Cardiac muscle cell (in vitro differentiated cells and primary cell): ENCODE results near the gene BBIP1. TPM values are rescaled to one million over a fixed set of nuclear protein-coding genes. Genes with fewer than 3 reads are reported as not detected.

ENCODE experiments used
- DNase-seq, 2 donors: peaks; one replicate each; pipeline versions ENCODE4 v3.0.0 to v3.0.0-alpha.2; 2010 to 2017; ENCODE audit warnings: low read depth in 1 of 2, low spot score in 1 of 2
- H3K27ac ChIP-seq: fragments of 200-600 bp; sonication (generic); 2 replicates; pipeline ENCODE4 v1.5.1; 2016
- H3K27me3 ChIP-seq: fragments of 200-600 bp; sonication (generic); 2 replicates; pipeline ENCODE4 v1.6.0; 2016; ENCODE audit warnings: control low read depth
- H3K36me3 ChIP-seq: fragments of 200-600 bp; sonication (generic); 2 replicates; pipeline ENCODE4 v1.5.1; 2016; ENCODE audit warnings: control low read depth
- H3K4me1 ChIP-seq: fragments of 200-600 bp; sonication (generic); 2 replicates; pipeline ENCODE4 v1.8.1; 2017; ENCODE audit warnings: low read depth, mild to moderate bottlenecking, mixed run types
- H3K4me3 ChIP-seq: fragments of 200-600 bp; sonication (generic); 2 replicates; pipeline ENCODE4 v1.5.1; 2016; ENCODE audit warnings: mild to moderate bottlenecking
- H3K9me3 ChIP-seq: fragments of 200-600 bp; sonication (generic); 2 replicates; pipeline ENCODE4 v1.5.1; 2017; ENCODE audit warnings: low read depth, mild to moderate bottlenecking, control low read depth
- CTCF ChIP-seq: IDR thresholded peaks from 2 replicates; pipeline ENCODE4 v1.5.1; 2012; ENCODE audit warnings: low read depth, mild to moderate bottlenecking, low read length
- polyA plus RNA-seq: library from polyadenylated mRNA; unstranded; fragments of >200 nt; fragmentation: Nextera tagmentation; extraction: Ambion mirVana; gene quantifications from 2 replicates; pipeline ENCODE4 v1.2.1, GENCODE V29; 2016
- total RNA-seq: library from RNA; depleted of rRNA; stranded (reverse); fragments of >200 nt; gene quantifications from 2 replicates; pipeline ENCODE4 v1.2.3, GENCODE V29; 2016

The BBIP1 gene
- total and polyA plus RNA-seq, 2 experiments from 2014 or later = 10.9 to 28.3 TPM

DNA sequence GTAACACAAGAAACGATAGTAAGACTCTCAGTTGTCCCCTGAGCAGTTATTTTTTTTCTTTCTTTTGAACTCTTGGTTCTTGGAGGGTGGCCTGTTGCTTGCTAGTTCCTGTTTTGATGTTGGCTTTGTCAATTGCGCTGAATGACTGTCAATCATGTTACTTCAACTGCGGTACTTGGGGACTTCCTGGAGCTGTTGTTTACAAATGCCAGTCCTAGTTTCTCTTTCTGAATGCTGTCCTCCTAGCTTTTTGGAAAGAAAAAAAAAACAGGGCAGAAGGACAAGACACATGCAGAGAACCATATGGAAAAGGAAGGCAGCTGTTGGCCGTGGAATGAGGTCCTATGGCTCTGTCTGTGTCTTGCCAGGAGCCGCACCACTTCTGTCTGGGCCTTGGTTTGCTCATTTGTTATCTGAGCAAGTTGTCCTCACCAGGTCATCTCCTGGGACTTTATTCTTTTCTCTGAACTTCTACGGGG is 54.3 kb downstream of the BBIP1 start:
- Histone ChIP-seq H3K9me3 (no peaks in the 10 kb centered on the region), H3K4me3 (no peak overlapping the region), H3K27ac (no peak overlapping the region), H3K4me1 (peaks cover 13% of the 10 kb centered on the region), H3K27me3 (no peaks in the 10 kb centered on the region), H3K36me3 (no peaks in the 10 kb centered on the region)
- no peak for DNase-seq
- no peak for TF ChIP-seq CTCF

DNA sequence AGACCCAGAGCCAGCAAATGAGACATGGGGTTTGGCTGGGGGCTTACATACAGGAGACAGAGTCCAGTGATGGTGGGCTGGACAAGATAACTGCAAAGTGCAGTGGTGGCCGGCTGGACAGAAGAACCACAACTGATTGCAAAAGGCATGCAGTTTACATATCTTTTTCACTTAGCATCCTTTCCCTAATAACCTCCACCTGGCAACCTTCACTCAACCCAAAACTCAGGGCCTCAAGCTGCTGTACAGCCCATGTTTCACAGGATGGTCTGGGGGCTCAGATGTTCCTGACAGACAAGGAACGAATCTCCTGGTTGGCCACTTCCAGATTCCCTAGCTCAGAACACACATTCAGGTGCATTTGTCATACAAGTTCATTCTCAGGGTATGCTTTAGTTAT is 55.0 kb downstream of the BBIP1 start:
- Histone ChIP-seq H3K4me3 (no peak overlapping the region), H3K27ac (no peak overlapping the region), H3K9me3 (no peaks in the 10 kb centered on the region), H3K27me3 (no peaks in the 10 kb centered on the region), H3K36me3 (no peaks in the 10 kb centered on the region), H3K4me1 (peaks cover 13% of the 10 kb centered on the region)
- TF ChIP-seq CTCF = no peak
- no peak for DNase-seq

- DNase-seq = no peak
- peaks cover 16% of the 10 kb centered on the region for H3K4me1 ChIP-seq
- no peak overlapping the region for H3K4me3 ChIP-seq
- H3K27me3 ChIP-seq = no peaks in the 10 kb centered on the region
- no peak overlapping the region for H3K27ac ChIP-seq
- no peaks in the 10 kb centered on the region for H3K9me3 ChIP-seq
- TF ChIP-seq CTCF = no peak
- H3K36me3 ChIP-seq = no peaks in the 10 kb centered on the region
Measured at GRCh38 chr10:110863361-110863760, 55.6 kb downstream of the BBIP1 start.

GRCh38 chr10:110862961-110863360 is 56.0 kb downstream of the BBIP1 start:
- no peak for TF ChIP-seq CTCF
- no peaks in the 10 kb centered on the region for H3K27me3 ChIP-seq
- DNase-seq = no peak
- H3K36me3 ChIP-seq = no peaks in the 10 kb centered on the region
- no peak overlapping the region for H3K27ac ChIP-seq
- H3K9me3 ChIP-seq = no peaks in the 10 kb centered on the region
- peaks cover 20% of the 10 kb centered on the region for H3K4me1 ChIP-seq
- no peak overlapping the region for H3K4me3 ChIP-seq

- H3K27me3 ChIP-seq = no peaks in the 10 kb centered on the region
Measured at GRCh38 chr10:110861930-110862649, 56.9 kb downstream of the BBIP1 start.

More at GRCh38 chr10:110861930-110862649, 56.9 kb downstream of the BBIP1 start:
- no peak for TF ChIP-seq CTCF
- no peak for DNase-seq
- Histone ChIP-seq H3K27ac (no peak overlapping the region), H3K4me1 (peaks cover 28% of the 10 kb centered on the region), H3K36me3 (no peaks in the 10 kb centered on the region), H3K9me3 (no peaks in the 10 kb centered on the region), H3K4me3 (no peak overlapping the region)
